ENCODE results near the gene MYPN.
A peak's percentile ranks its signal among the peaks of the same experiment; 100 is the strongest.
"Not testable (repeated sequence)": the region's sequence is repeated elsewhere in the genome, so short reads cannot be mapped to it uniquely, and the experiment has no call there.

Gene MYPN

GRCh38 chr10:68109331-68109730 lies at the start of gene MYPN:
Gene MYPN, plus strand, starts transcription at chr10:68109488. Its CDS starts 11,951 bp downstream, at chr10:68121439.
- DNase-seq, result no peak

- no peak for DNase-seq
Measured at GRCh38 chr10:68067029-68067428, 42.3 kb upstream of the MYPN start.

- no peak for DNase-seq
Measured at GRCh38 chr10:68067508-68067907, 41.8 kb upstream of the MYPN start.

GRCh38 chr10:68073631-68074030 lies 35.7 kb upstream of the MYPN start:
- DNase-seq, result no peak

- no peak for DNase-seq
Measured at GRCh38 chr10:68074031-68074774, 35.1 kb upstream of the MYPN start.

GRCh38 chr10:68074775-68075549 lies 34.3 kb upstream of the MYPN start, which contains the start of gene HERC4:
Gene HERC4, minus strand, starts transcription at chr10:68075283. Its CDS starts 2,175 bp downstream, at chr10:68073108.
- peak; percentile 96 for DNase-seq

- no peak for DNase-seq
Measured at GRCh38 chr10:68075550-68076004, 33.7 kb upstream of the MYPN start.

GRCh38 chr10:68076081-68076480 lies 33.2 kb upstream of the MYPN start:
- DNase-seq, result not testable (repeated sequence)

- DNase-seq, result no peak
Measured at GRCh38 chr10:68077026-68077425, 32.3 kb upstream of the MYPN start.

- no peak for DNase-seq
Measured at GRCh38 chr10:68079434-68079833, 29.9 kb upstream of the MYPN start.

GRCh38 chr10:68080853-68081431 lies 28.3 kb upstream of the MYPN start:
- DNase-seq, result no peak

GRCh38 chr10:68081916-68082315 lies 27.4 kb upstream of the MYPN start:
- DNase-seq, result no peak

- DNase-seq, result no peak
Measured at GRCh38 chr10:68082872-68083271, 26.4 kb upstream of the MYPN start.

GRCh38 chr10:68083953-68084352 lies 25.3 kb upstream of the MYPN start:
- DNase-seq, result no peak

GRCh38 chr10:68084469-68084868 lies 24.8 kb upstream of the MYPN start:
- no peak for DNase-seq

GRCh38 chr10:68086011-68086410 lies 23.3 kb upstream of the MYPN start:
- no peak for DNase-seq

- DNase-seq, result no peak
Measured at GRCh38 chr10:68086910-68087684, 22.2 kb upstream of the MYPN start.

GRCh38 chr10:68087685-68088401 lies 21.4 kb upstream of the MYPN start:
- no peak for DNase-seq

GRCh38 chr10:68088740-68089139 lies 20.5 kb upstream of the MYPN start:
- no peak for DNase-seq

- no peak for DNase-seq
Measured at GRCh38 chr10:68090586-68090985, 18.7 kb upstream of the MYPN start.

- DNase-seq, result no peak
Measured at GRCh38 chr10:68092512-68092911, 16.8 kb upstream of the MYPN start.

- no peak for DNase-seq
Measured at GRCh38 chr10:68095153-68095552, 14.1 kb upstream of the MYPN start.

All from activated effector memory CD4-positive, alpha-beta T cell treated with anti-CD3 and anti-CD28 coated beads, Interleukin-2, amount 50 U/mL, for 16 hours (primary cell).